HEK293T (cell line): ENCODE results near the gene ZNHIT6.

Experiments
- CTBP1 ChIP-seq: fragments of 450-650 bp; IDR thresholded peaks from 2 replicates; pipeline ENCODE4 v1.6.1; 2016; ENCODE audit warnings: borderline replicate concordance
- SP1 ChIP-seq: fragments of 450-650 bp; IDR thresholded peaks from 2 replicates; pipeline ENCODE4 v1.6.1; 2017
- TARDBP ChIP-seq: fragments of 450-650 bp; IDR thresholded peaks from 2 replicates; pipeline ENCODE4 v1.6.1; 2016

GRCh38 chr1:85756864-85757263 lies 48.6 kb upstream of the ZNHIT6 start:
- TF ChIP-seq CTBP1: no peak
- TF ChIP-seq SP1: no peak
- no peak for TF ChIP-seq TARDBP
